Measurements from ENCODE around the gene KANTR.

KANTR gene

GRCh38 chrX:53081925-53082772 lies 11.8 kb upstream of the KANTR start, which contains the start of gene TSPYL2:
Gene TSPYL2 (plus strand): TSS chrX:53082367. CDS start chrX:53082499, 132 bp downstream.
- peak; percentile 83 for DNase-seq (ENCODE audit: low read depth, low spot score)

- DNase-seq (ENCODE audit: low read depth, low spot score): no peak
These were observed 10.9 kb upstream of the KANTR start for GRCh38 chrX:53082773-53083616.

- DNase-seq (ENCODE audit: low read depth, low spot score): no peak
These were observed 9.8 kb upstream of the KANTR start for GRCh38 chrX:53084043-53084570.

GRCh38 chrX:53084863-53085262 lies 9.1 kb upstream of the KANTR start:
- no peak for DNase-seq (ENCODE audit: low read depth, low spot score)

GRCh38 chrX:53085661-53086229 lies 8.2 kb upstream of the KANTR start:
- DNase-seq (ENCODE audit: low read depth, low spot score): no peak

- DNase-seq (ENCODE audit: low read depth, low spot score): no peak
These were observed 7.5 kb upstream of the KANTR start for GRCh38 chrX:53086464-53086863.

- no peak for DNase-seq (ENCODE audit: low read depth, low spot score)
These were observed 6.5 kb upstream of the KANTR start for GRCh38 chrX:53087388-53087831.

- DNase-seq (ENCODE audit: low read depth, low spot score): no peak
These were observed 5.6 kb upstream of the KANTR start for GRCh38 chrX:53088136-53088974.

- no peak for DNase-seq (ENCODE audit: low read depth, low spot score)
These were observed 4.6 kb upstream of the KANTR start for GRCh38 chrX:53089224-53089842.

GRCh38 chrX:53089925-53090324 lies 4.0 kb upstream of the KANTR start:
- no peak for DNase-seq (ENCODE audit: low read depth, low spot score)

- no peak for DNase-seq (ENCODE audit: low read depth, low spot score)
These were observed 2.6 kb upstream of the KANTR start for GRCh38 chrX:53091354-53091753.

- no peak for DNase-seq (ENCODE audit: low read depth, low spot score)
These were observed 726 bp upstream of the KANTR start for GRCh38 chrX:53093177-53093655.

GRCh38 chrX:53094582-53094905 lies 602 bp downstream of the KANTR start:
- DNase-seq (ENCODE audit: low read depth, low spot score): no peak

- DNase-seq (ENCODE audit: low read depth, low spot score): no peak
These were observed 1.9 kb downstream of the KANTR start for GRCh38 chrX:53095796-53096195.

GRCh38 chrX:53114864-53115549 lies 21.1 kb downstream of the KANTR start:
- DNase-seq (ENCODE audit: low read depth, low spot score): no peak

- DNase-seq (ENCODE audit: low read depth, low spot score): no peak
These were observed 21.6 kb downstream of the KANTR start for GRCh38 chrX:53115550-53115874.

- no peak for DNase-seq (ENCODE audit: low read depth, low spot score)
These were observed 22.2 kb downstream of the KANTR start for GRCh38 chrX:53116101-53116500.

- DNase-seq (ENCODE audit: low read depth, low spot score): no peak
These were observed 28.1 kb downstream of the KANTR start for GRCh38 chrX:53122013-53122412.

- DNase-seq (ENCODE audit: low read depth, low spot score): no peak
These were observed 31.6 kb downstream of the KANTR start for GRCh38 chrX:53125506-53125905.

- DNase-seq (ENCODE audit: low read depth, low spot score): no peak
These were observed 32.4 kb downstream of the KANTR start for GRCh38 chrX:53126377-53126776.
